Osteocyte (in vitro differentiated cells): ENCODE results near the gene PKHD1. TPM values are rescaled to one million over a fixed set of nuclear protein-coding genes. Genes with fewer than 3 reads are reported as not detected.

Experiments
- DNase-seq: peaks from one replicate; pipeline ENCODE4 v3.0.0; 2021; ENCODE audit warnings: mixed read lengths; ENCODE audit not compliant: unreplicated experiment; ENCODE audit errors: extremely low spot score
- H3K27ac Mint-ChIP-seq: one replicate; pipeline ENCODE4 v1.8.0; 2021; ENCODE audit warnings: mild to moderate bottlenecking, mixed read lengths; ENCODE audit not compliant: unreplicated experiment
- H3K27me3 Mint-ChIP-seq: one replicate; pipeline ENCODE4 v1.8.0; 2021; ENCODE audit warnings: mixed read lengths; ENCODE audit not compliant: unreplicated experiment
- H3K36me3 Mint-ChIP-seq: one replicate; pipeline ENCODE4 v1.8.0; 2021; ENCODE audit warnings: mixed read lengths; ENCODE audit not compliant: unreplicated experiment
- H3K4me1 Mint-ChIP-seq: one replicate; pipeline ENCODE4 v1.8.0; 2021; ENCODE audit warnings: mixed read lengths; ENCODE audit not compliant: unreplicated experiment
- H3K4me3 Mint-ChIP-seq: one replicate; pipeline ENCODE4 v1.8.0; 2021; ENCODE audit warnings: mild to moderate bottlenecking, moderate library complexity, mixed read lengths; ENCODE audit not compliant: unreplicated experiment
- H3K9me3 Mint-ChIP-seq: one replicate; pipeline ENCODE4 v1.8.0; 2021; ENCODE audit warnings: mixed read lengths; ENCODE audit not compliant: unreplicated experiment
- CTCF ChIP-seq: fragments of 200-600 bp; sonication (generic); IDR thresholded peaks from 2 replicates; pipeline ENCODE4 v1.5.0; 2021; ENCODE audit warnings: antibody characterized with exemption, mild to moderate bottlenecking, moderate library complexity
- total RNA-seq: library from RNA; stranded (reverse); gene quantifications from 2 replicates; pipeline ENCODE4 v1.2.1, GENCODE V29; 2021

The PKHD1 gene
- total RNA-seq, 1 donor from 2014 or later, result not detected

- Mint-ChIP-seq H3K9me3 (no peaks in the 10 kb centered on the region), H3K27ac (no peak overlapping the region), H3K4me1 (no peaks in the 10 kb centered on the region), H3K4me3 (no peak overlapping the region), H3K36me3 (no peaks in the 10 kb centered on the region), H3K27me3 (peaks cover 16% of the 10 kb centered on the region)
- no peak for DNase-seq
- no peak for TF ChIP-seq CTCF
Observed at GRCh38 chr6:52041134-52041533, 46.3 kb downstream of the PKHD1 start.

GRCh38 chr6:52027699-52028098, 59.7 kb downstream of the PKHD1 start:
- Mint-ChIP-seq H3K27ac (no peak overlapping the region), H3K4me1 (no peaks in the 10 kb centered on the region), H3K4me3 (no peak overlapping the region), H3K36me3 (no peaks in the 10 kb centered on the region), H3K27me3 (peaks cover 10% of the 10 kb centered on the region), H3K9me3 (no peaks in the 10 kb centered on the region)
- DNase-seq, result no peak
- no peak for TF ChIP-seq CTCF

- Mint-ChIP-seq H3K36me3 (no peaks in the 10 kb centered on the region), H3K27me3 (peaks cover 29% of the 10 kb centered on the region), H3K27ac (no peak overlapping the region), H3K9me3 (no peaks in the 10 kb centered on the region), H3K4me1 (no peaks in the 10 kb centered on the region), H3K4me3 (no peak overlapping the region)
- no peak for TF ChIP-seq CTCF
- no peak for DNase-seq
Observed at GRCh38 chr6:52024451-52025068, 62.9 kb downstream of the PKHD1 start.

- Mint-ChIP-seq H3K9me3 (no peaks in the 10 kb centered on the region), H3K27me3 (peaks cover 40% of the 10 kb centered on the region), H3K4me3 (no peak overlapping the region), H3K36me3 (no peaks in the 10 kb centered on the region), H3K4me1 (no peaks in the 10 kb centered on the region), H3K27ac (no peak overlapping the region)
- TF ChIP-seq CTCF, result no peak
- no peak for DNase-seq
Observed at GRCh38 chr6:52022675-52023074, 64.7 kb downstream of the PKHD1 start.

- Mint-ChIP-seq H3K36me3 (no peaks in the 10 kb centered on the region), H3K4me3 (no peak overlapping the region), H3K9me3 (no peaks in the 10 kb centered on the region), H3K4me1 (no peaks in the 10 kb centered on the region), H3K27me3 (peaks cover 42% of the 10 kb centered on the region), H3K27ac (no peak overlapping the region)
- no peak for DNase-seq
- TF ChIP-seq CTCF, result peak; percentile 76
Observed at GRCh38 chr6:52020945-52021570, 66.4 kb downstream of the PKHD1 start.
